Measurements from ENCODE around the gene SPTA1.

SPTA1 gene

DNA sequence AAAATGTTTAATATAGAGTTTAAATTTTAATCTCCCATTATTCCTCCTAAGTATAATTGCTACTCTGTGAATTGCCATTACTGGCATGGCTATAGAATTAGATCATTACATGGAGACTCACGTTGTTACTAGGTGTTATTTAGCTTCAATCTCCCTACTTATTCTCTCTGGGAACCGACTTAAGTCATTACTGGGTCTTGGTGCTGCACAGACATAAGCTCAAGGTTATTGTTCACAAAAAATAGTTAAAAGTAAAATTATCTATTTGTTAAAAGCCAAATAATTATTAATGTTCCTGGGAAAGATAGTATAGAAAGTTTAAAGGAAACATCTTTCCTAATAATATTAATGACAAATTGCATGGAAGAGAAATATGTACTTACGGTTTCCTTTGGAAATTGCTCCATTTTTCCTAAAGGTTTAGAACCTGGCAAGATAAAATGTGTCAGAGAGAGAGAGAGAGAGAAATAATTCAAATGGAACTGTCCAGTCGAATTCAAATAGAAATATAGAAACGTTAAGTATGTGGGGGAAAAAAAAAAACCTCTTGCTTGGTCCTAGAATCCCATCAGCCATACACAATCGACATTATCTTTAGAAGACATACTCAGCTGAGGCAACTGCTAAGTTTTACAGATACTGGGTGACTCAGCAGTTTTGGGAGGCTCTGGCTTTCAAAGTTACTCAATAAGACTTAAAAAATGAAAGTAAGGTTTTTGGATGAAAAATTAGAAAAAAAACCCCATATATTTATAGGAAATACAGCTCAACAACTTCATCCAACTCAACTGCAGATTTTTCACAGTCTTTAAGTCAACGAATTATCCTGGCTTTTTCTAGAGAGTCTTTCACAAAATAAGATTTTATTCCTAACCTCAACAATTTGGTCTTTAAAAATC, at the start of gene SPTA1:
Gene SPTA1, minus strand, starts transcription at position 605 of the 899 bp plus-strand sequence. Its CDS starts 198 bp downstream, at position 407.
- Mint-ChIP-seq H3K27me3 (peaks cover 7% of the 10 kb centered on the region), H3K9me3 (no peaks in the 10 kb centered on the region), H3K27ac (no peak within 1 kb of the TSS)

GRCh38 chr1:158735848-158736247, 49.3 kb upstream of the SPTA1 start:
- Mint-ChIP-seq H3K27me3 (peaks cover 23% of the 10 kb centered on the region), H3K4me3 (no peak overlapping the region), H3K9me3 (no peaks in the 10 kb centered on the region), H3K27ac (no peak overlapping the region), H3K4me1 (no peaks in the 10 kb centered on the region)
- DNase-seq, result no peak
- ATAC-seq, result no peak

More for the DNA sequence above, at the start of gene SPTA1:
- DNase-seq, result no peak
- H3K4me1 Mint-ChIP-seq, result no peaks in the 10 kb centered on the region
- H3K4me3 Mint-ChIP-seq, result no peak within 1 kb of the TSS
- no peak for ATAC-seq

DNA sequence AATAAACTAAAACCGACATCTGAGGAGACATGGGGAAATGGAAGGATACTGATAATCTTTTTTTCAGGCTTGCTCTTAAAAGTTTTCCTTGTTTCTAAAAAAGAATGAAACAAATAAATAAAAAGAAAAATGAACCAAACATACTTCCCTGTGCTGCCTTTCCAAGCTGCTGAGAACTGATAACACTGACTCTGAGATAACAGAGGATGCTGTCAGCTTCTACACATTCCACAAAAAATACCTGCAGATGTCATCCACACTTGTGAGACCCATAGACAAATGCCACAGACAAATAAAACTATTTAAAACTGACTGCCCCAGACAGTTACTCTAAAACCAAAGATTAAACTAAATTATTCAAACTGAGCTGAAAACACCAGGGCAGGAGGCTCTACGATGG, 46.0 kb upstream of the SPTA1 start:
- no peak overlapping the region for H3K4me3 Mint-ChIP-seq
- DNase-seq (no peak), ATAC-seq (no peak)
- no peaks in the 10 kb centered on the region for H3K4me1 Mint-ChIP-seq
- no peak overlapping the region for H3K27ac Mint-ChIP-seq
- H3K9me3 Mint-ChIP-seq, result no peaks in the 10 kb centered on the region
- peaks cover 18% of the 10 kb centered on the region for H3K27me3 Mint-ChIP-seq

DNA sequence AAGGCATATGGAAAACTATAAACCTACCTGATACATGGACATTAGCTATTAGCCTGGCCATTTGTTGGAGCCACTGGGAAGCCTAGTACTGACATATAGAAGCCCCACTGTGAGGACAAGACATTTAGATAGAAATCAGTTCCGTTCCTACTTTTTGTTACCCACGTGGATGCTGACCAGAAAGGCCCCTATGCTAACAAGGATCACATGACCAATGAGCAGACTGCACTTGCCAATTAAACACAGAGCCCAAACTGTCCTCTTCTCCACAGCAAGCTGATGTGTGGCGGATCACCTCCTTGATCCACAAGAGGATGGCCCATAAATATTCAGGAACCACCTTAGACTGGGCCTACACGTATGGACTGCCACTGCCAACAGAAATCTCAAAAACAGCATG, 45.2 kb upstream of the SPTA1 start:
- ATAC-seq, result no peak
- H3K27me3 Mint-ChIP-seq, result peaks cover 14% of the 10 kb centered on the region
- no peak for DNase-seq
- no peaks in the 10 kb centered on the region for H3K4me1 Mint-ChIP-seq
- H3K27ac Mint-ChIP-seq, result no peak overlapping the region
- no peak overlapping the region for H3K4me3 Mint-ChIP-seq
- no peaks in the 10 kb centered on the region for H3K9me3 Mint-ChIP-seq

DNA sequence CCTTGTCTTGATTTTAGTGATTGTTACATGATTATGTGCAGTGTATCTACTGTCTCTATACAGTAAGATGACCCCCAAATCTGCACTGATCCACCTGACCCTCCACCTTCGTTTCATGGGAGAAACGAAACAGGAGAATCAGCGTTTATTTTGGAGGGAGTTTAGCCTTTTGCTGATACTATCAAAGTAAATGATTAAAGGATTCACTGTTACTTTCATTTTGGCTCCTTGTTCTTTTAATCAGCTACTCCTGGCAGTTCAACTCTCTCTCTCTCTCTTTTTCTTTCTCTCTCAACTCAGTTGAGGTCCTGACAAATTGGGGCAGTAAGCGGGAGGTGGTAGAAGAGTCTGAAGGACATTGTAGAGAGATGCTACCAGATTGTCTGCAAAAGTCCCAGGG, 43.9 kb upstream of the SPTA1 start:
- ATAC-seq, result no peak

GRCh38 chr1:158728510-158729225, 42.2 kb upstream of the SPTA1 start:
- no peaks in the 10 kb centered on the region for H3K9me3 Mint-ChIP-seq
- DNase-seq (no peak), ATAC-seq (no peak)
- H3K4me1 Mint-ChIP-seq, result no peaks in the 10 kb centered on the region
- no peak overlapping the region for H3K4me3 Mint-ChIP-seq
- peaks cover 16% of the 10 kb centered on the region for H3K27me3 Mint-ChIP-seq
- no peak overlapping the region for H3K27ac Mint-ChIP-seq

More for the DNA sequence above, 43.9 kb upstream of the SPTA1 start:
- Mint-ChIP-seq H3K27ac (no peak overlapping the region), H3K27me3 (peaks cover 14% of the 10 kb centered on the region), H3K4me3 (no peak overlapping the region), H3K9me3 (no peaks in the 10 kb centered on the region), H3K4me1 (no peaks in the 10 kb centered on the region)
- DNase-seq, result no peak

- ATAC-seq (no peak), DNase-seq (no peak)
- H3K9me3 Mint-ChIP-seq, result no peaks in the 10 kb centered on the region
- peaks cover 23% of the 10 kb centered on the region for H3K27me3 Mint-ChIP-seq
- H3K4me1 Mint-ChIP-seq, result no peaks in the 10 kb centered on the region
- H3K27ac Mint-ChIP-seq, result no peak overlapping the region
- H3K4me3 Mint-ChIP-seq, result no peak overlapping the region
Measured at GRCh38 chr1:158724442-158724841, 37.9 kb upstream of the SPTA1 start.

- no peak for ATAC-seq
- H3K27ac Mint-ChIP-seq, result no peak within 1 kb of the TSS
- no peak for DNase-seq
- H3K9me3 Mint-ChIP-seq, result no peaks in the 10 kb centered on the region
- H3K27me3 Mint-ChIP-seq, result peaks cover 15% of the 10 kb centered on the region
- no peak within 1 kb of the TSS for H3K4me3 Mint-ChIP-seq
- H3K4me1 Mint-ChIP-seq, result no peaks in the 10 kb centered on the region
Measured at GRCh38 chr1:158720620-158721019, 34.1 kb upstream of the SPTA1 start, which contains the start of gene OR6K3. OR6K3 (minus strand) TSS chr1:158720720; CDS start chr1:158718115, 2,605 bp downstream.

DNA sequence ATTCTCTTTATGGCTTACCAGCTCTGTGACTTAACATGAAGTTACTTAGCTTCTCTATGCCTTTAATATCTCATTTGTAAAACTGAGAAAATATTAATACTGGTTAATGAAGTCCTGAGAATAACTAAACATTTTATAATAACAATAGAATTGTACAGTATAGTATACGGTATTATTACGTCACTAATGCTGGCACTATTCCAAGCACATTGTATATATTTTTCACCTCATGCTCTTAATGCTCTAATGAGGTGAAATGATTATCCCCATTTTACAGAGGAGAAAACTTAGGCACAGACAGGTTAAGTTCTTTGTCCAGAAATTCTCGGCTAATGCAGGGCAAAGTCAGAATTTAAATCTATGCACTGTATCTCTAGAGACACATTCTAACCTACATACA, 33.1 kb upstream of the SPTA1 start:
- DNase-seq (no peak), ATAC-seq (no peak)
- peaks cover 18% of the 10 kb centered on the region for H3K27me3 Mint-ChIP-seq
- no peak overlapping the region for H3K4me3 Mint-ChIP-seq
- no peaks in the 10 kb centered on the region for H3K4me1 Mint-ChIP-seq
- H3K9me3 Mint-ChIP-seq, result no peaks in the 10 kb centered on the region
- H3K27ac Mint-ChIP-seq, result no peak overlapping the region

DNA sequence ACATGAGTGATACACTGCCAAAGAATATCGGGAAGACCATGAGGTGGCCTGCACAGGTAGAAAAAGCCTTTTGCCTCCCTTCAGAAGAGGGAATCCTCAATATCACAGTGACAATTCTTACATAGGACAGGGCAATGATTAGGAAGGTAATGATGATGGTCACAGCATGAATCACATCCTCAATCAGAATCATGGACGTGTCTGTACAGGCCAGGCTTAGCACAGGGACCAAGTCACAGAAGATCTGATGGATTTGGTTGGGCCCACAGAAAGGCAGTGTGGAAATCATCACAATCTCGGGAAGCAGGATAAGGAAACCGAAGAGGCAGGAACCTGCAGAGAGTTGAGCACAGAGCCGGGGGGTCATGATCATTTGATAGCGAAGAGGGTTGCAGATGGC, 30.8 kb upstream of the SPTA1 start:
- H3K27ac Mint-ChIP-seq, result no peak overlapping the region
- ATAC-seq, result no peak
- no peaks in the 10 kb centered on the region for H3K9me3 Mint-ChIP-seq
- H3K4me3 Mint-ChIP-seq, result no peak overlapping the region
- no peak for DNase-seq
- peaks cover 14% of the 10 kb centered on the region for H3K27me3 Mint-ChIP-seq
- H3K4me1 Mint-ChIP-seq, result no peaks in the 10 kb centered on the region

DNA sequence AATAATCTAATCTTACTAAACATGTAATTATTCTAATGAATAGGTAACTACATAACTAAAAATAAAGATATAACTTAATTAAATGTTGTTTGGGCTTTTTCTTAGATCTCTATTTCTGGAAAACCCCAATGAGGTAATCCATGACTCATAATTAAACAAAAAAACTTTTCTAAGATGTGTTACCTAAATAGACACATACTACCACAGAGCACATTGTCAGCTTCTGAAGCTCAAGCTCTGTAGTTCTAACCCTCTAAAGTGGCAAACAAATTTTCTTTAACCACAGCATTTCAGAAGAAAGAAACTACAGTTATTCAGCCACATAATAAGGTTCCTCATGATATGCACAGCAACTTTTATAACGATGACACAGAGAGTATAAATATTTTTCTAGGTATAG, 29.8 kb upstream of the SPTA1 start:
- Mint-ChIP-seq H3K27ac (no peak overlapping the region), H3K4me1 (no peaks in the 10 kb centered on the region), H3K27me3 (peaks cover 25% of the 10 kb centered on the region), H3K9me3 (no peaks in the 10 kb centered on the region), H3K4me3 (no peak overlapping the region)
- no peak for DNase-seq
- ATAC-seq, result peak; percentile 76

DNA sequence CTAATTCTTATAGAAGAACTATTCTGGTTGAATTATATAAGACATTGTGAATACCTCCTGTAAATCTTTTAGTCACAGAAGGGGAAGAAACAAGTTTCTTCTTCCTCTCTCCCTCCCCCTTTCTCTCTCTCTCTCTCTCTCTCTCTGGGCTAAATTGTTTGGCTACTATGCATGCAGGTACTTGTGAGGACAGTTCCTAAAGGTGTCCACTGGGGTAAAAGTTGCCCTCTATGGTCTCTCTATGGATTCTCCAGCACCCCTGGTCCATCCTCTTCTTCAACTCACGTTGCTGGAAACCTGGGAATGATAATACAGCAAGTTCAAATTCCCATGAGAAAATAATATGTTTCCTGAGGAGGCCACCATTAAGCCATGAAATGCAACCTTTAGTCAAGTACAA, 28.2 kb upstream of the SPTA1 start:
- Mint-ChIP-seq H3K4me1 (no peaks in the 10 kb centered on the region), H3K9me3 (no peaks in the 10 kb centered on the region), H3K27me3 (peaks cover 21% of the 10 kb centered on the region), H3K4me3 (no peak overlapping the region), H3K27ac (no peak overlapping the region)
- ATAC-seq (no peak), DNase-seq (no peak)

- DNase-seq (no peak), ATAC-seq (no peak)
- Mint-ChIP-seq H3K9me3 (no peaks in the 10 kb centered on the region), H3K4me1 (no peaks in the 10 kb centered on the region), H3K27me3 (peaks cover 21% of the 10 kb centered on the region), H3K27ac (no peak overlapping the region), H3K4me3 (no peak overlapping the region)
Measured at GRCh38 chr1:158711098-158711497, 24.6 kb upstream of the SPTA1 start.

GRCh38 chr1:158706096-158706495, 19.6 kb upstream of the SPTA1 start:
- no peaks in the 10 kb centered on the region for H3K9me3 Mint-ChIP-seq
- no peaks in the 10 kb centered on the region for H3K4me1 Mint-ChIP-seq
- peaks cover 1% of the 10 kb centered on the region for H3K27me3 Mint-ChIP-seq
- no peak overlapping the region for H3K27ac Mint-ChIP-seq
- ATAC-seq (no peak), DNase-seq (no peak)
- H3K4me3 Mint-ChIP-seq, result no peak overlapping the region

GRCh38 chr1:158700552-158700951, 14.0 kb upstream of the SPTA1 start, which contains the start of gene OR6K2:
OR6K2 (minus strand) TSS chr1:158700652; CDS start chr1:158700652, 0 bp downstream.
- no peaks in the 10 kb centered on the region for H3K9me3 Mint-ChIP-seq
- H3K27ac Mint-ChIP-seq, result peak within 1 kb of the TSS in 1 of 2 donors; percentile 3

GRCh38 chr1:158694596-158694995, 8.1 kb upstream of the SPTA1 start:
- Mint-ChIP-seq H3K4me1 (no peaks in the 10 kb centered on the region), H3K27ac (no peak overlapping the region), H3K4me3 (no peak overlapping the region), H3K27me3 (peaks cover 6% of the 10 kb centered on the region), H3K9me3 (no peaks in the 10 kb centered on the region)
- ATAC-seq (no peak), DNase-seq (no peak)

More at GRCh38 chr1:158700552-158700951, 14.0 kb upstream of the SPTA1 start, which contains the start of gene OR6K2:
- Mint-ChIP-seq H3K27me3 (no peaks in the 10 kb centered on the region), H3K4me3 (no peak within 1 kb of the TSS), H3K4me1 (no peaks in the 10 kb centered on the region)
- no peak for DNase-seq
- ATAC-seq, result no peak
